ENCODE data around the gene CHMP4B.

Gene CHMP4B

DNA sequence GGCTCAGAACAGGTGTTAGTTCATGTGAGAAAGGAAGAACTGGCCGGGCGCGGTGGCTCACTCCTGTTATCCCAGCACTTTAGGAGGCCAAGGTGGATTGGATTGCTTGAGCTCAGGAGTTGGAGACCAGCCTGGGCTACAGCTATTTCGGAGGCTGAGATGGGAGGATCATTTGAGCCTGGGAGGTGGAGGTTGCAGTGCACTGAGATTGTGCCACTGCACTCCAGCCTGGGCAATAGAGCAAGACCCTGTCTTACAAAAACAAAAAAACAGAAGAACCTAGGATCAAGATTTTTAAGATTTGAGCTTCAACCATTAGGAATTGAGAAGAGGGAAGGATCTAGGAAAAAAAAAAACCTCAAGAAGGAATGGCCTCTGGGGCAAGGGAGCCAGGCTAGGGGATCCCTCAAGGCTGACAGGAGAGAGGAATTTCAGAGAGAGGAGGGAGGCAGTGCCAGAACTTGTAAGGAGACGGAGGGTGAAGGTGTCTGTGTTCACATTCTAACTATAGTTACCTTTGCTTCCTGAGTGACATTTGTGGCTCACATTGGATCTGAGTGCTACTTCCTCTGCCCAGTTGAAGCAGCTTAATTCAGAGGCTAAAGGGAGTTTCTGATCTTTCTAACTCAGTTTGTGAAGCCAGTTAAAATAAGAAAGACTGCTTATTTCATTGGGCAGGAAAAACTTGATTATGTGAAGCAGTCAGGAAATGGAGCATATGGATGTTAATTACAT is 26.1 kb downstream of the CHMP4B start:
- in situ Hi-C loops (cut with MboI; ENCODE audit: low sequenced_read_pairs): no loop called here

DNA sequence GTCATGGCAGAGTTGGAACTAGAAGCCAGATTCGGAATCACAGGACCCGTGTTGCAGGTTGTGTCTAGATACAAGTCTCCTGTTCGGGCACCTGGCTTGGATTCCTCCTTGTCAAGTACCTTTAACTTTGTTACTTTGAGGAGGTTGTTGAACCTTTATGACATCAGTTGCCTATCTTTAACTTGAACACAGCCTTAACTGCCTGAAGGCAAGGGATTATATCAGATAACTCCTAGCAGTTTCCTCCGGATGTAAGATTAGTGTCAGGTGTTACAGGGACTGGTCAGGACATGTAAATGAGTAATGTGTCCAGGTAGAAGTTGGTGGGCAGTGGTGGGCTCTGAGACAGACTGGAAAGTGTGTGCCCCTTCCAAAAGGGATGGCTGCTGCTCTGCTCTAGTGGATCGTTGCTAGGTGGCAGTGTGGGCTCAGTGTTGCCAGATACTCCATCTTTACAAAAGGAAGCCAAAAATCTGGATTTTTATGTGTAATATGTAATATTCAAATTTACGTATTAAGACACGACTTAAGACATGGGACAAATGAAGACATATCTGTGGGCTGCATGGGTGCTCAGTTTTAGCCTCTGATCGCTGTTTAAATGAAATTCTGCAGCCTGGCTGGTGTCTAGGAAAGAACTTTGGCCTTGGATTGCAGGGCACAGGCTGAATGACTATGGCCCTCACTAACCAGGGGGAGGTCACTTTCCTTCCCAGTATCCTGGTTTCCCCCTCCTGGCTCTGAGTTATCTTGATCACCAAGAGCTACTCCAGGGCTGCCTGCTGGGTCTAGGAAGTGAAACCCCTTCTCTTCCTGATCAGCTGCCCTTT is 27.1 kb downstream of the CHMP4B start:
- in situ Hi-C loops (cut with MboI; ENCODE audit: low sequenced_read_pairs): no loop called here

GRCh38 chr20:33839591-33839990 is 28.4 kb downstream of the CHMP4B start:
- in situ Hi-C loops (cut with MboI; ENCODE audit: low sequenced_read_pairs): no loop called here

DNA sequence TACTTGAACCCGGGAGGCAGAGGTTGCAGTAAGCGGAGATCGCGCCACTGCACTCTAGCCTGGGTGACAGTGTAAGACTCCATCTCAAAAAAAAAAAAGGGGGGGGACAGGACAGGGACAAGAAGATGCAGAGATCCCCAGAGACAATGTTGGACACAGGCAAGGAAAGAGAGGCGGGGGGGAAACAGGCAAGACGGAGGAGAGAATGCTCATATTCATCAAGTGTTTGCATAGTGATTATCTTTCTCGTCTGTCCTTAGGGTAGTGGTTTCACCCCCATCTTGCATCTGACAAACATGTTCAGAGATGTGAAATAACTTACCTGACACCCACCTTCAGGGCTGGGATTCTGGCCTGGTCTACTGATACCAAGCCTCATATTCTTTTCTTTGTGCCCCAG is 29.0 kb downstream of the CHMP4B start:
- in situ Hi-C loops (cut with MboI; ENCODE audit: low sequenced_read_pairs): no loop called here

DNA sequence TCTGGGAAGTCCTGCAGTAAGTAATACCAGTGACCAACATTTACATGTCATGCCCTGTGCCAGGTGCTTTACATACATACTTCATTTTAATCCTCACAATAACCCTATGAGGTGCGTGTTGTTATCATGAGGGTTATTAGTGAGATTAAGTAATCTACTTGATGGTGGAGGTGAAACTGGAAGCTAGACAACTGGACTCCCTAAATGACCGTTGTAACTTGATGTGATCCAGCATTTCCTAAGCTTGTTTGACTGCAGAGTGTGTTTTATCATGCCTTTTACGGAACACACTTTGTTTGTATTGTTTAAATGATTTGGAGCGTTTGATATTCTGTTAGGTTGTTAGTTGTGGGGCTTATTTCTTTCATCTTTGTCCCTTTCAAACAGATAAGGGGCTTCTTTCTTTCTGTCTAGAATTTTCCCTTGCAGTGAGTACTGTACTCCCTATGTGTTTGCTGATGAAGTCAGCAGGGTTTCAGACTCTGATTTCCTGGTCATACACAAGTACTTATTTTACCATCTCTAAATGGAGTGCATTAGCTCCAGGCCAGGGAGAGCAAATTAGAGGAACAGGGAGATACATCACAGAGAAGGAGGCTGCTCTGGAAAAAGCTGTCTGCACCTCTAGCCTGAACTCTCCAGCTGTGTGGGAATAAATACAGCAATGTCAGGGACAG is 29.7 kb downstream of the CHMP4B start:
- in situ Hi-C loops (cut with MboI; ENCODE audit: low sequenced_read_pairs): no loop called here

- in situ Hi-C loops (cut with MboI; ENCODE audit: low sequenced_read_pairs): no loop called here
Observed at GRCh38 chr20:33841436-33841799, 30.3 kb downstream of the CHMP4B start.

- in situ Hi-C loops (cut with MboI; ENCODE audit: low sequenced_read_pairs): no loop called here
Observed at GRCh38 chr20:33842346-33842745, 31.2 kb downstream of the CHMP4B start.

- in situ Hi-C loops (cut with MboI; ENCODE audit: low sequenced_read_pairs): no loop called here
Observed at GRCh38 chr20:33843050-33843449, 31.9 kb downstream of the CHMP4B start.

GRCh38 chr20:33843854-33844253 is 32.7 kb downstream of the CHMP4B start:
- in situ Hi-C loops (cut with MboI; ENCODE audit: low sequenced_read_pairs): no loop called here

DNA sequence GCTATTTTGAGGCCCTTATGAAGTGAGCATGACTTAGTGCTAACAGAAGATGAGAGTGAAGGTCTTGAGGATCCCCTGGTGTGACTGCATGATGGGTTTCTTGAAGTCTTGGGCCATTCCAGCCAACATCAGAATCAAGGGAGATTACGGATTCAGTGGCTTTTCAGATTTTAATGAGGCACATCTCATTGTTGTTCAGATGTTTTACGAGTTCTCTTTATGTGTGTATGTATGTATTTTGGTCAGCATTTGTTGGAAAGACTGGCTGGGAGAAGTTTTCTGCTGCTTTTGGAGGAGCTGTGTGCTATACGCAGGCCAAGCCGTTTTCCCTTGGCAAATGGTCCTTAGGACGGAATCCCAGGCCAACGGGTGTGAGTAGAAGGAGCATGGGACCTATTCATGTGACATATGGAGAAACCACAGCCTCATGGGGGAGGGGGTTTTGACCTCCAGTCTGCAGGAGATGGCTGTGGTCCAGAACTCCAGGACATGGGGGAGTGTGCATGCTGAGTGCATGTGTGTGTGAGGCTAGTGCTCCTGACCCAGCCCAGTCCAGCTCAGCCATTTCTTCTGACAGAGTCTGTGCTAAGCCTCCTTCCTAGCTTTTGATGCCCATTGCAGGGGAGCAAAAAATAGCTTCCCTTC is 35.3 kb downstream of the CHMP4B start:
- in situ Hi-C loops (cut with MboI; ENCODE audit: low sequenced_read_pairs): no loop called here

DNA sequence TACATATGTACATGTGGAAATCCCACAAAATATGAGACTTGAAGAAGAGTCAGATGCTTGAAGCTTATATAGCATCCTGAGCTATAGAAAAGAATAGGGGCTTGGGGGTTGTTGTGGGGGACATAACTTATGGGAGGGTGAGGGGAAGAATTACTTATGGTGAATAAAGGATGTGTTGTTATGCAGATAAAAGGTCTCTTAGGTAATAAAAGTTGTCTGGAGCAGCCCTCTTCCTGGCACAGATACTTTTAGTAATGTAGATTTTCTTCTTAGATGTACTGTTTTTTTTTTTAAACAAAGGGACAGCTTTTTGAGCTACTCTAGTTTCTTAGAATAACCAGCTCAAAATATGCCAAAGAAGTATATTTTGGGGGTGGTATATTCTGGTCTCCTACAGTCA is 35.9 kb downstream of the CHMP4B start:
- in situ Hi-C loops (cut with MboI; ENCODE audit: low sequenced_read_pairs): no loop called here

DNA sequence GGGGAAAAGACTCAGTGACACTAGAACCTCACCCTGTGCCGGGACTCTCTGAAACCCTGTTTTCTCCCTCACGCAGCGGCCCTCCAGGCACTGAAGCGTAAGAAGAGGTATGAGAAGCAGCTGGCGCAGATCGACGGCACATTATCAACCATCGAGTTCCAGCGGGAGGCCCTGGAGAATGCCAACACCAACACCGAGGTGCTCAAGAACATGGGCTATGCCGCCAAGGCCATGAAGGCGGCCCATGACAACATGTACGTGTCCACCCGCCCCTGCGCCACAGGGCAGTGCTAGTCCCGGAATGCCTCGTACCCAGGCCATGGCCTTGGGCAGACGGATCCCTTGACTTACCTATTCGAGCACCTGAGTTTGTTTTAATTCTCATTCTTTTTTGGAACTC is 37.2 kb downstream of the CHMP4B start:
- in situ Hi-C loops (cut with MboI; ENCODE audit: low sequenced_read_pairs): no loop called here

DNA sequence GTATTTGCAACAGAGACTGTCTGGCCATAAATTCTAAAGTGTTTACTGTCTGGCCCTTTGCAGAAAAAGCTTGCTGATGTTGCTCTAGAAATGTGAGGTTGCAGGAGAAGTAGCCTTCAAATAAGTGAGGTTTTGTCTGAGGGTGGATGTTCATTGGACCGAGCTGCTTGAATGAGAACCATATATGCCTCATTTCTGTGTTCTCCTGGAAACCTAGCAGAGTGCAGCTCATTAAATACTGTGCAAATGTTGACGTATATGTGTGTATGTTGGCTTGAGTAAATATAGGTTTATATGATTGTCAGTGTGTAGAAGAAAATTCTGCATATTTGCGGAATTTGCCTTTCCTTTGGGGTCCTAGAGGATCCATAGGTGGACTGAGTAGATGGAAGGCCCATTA is 39.0 kb downstream of the CHMP4B start:
- in situ Hi-C loops (cut with MboI; ENCODE audit: low sequenced_read_pairs): no loop called here

DNA sequence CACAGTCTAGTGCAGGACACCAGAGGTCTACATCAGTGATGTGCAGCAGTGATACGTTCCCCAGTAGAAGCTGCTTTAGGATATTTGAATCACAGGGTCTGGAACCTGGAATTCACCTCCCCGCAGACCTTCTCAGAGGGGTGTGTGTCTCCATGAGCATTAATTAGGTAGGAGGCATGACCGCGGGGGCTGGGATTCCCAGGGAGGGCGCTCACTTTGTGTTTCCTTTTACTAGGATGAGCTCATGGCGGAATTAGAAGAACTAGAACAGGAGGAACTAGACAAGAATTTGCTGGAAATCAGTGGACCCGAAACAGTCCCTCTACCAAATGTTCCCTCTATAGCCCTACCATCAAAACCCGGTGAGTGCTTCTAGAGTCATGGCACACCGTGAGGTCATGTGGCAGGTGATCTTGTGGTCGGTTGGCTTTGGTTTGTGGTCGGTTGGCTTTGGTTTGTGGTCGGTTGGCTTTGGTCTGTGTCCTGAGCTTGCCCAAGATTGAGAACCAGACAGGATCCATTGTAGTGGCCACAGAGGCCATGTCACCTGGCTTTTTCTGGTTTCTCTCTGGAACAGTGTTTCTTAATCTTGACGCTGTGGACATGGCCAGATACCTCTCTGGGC is 40.8 kb downstream of the CHMP4B start:
- in situ Hi-C loops (cut with MboI; ENCODE audit: low sequenced_read_pairs): no loop called here

- in situ Hi-C loops (cut with MboI; ENCODE audit: low sequenced_read_pairs): no loop called here
Observed at GRCh38 chr20:33852626-33853506, 41.7 kb downstream of the CHMP4B start.

GRCh38 chr20:33853507-33853813 is 42.3 kb downstream of the CHMP4B start:
- in situ Hi-C loops (cut with MboI; ENCODE audit: low sequenced_read_pairs): no loop called here

- in situ Hi-C loops (cut with MboI; ENCODE audit: low sequenced_read_pairs): no loop called here
Observed at GRCh38 chr20:33857722-33858563, 46.8 kb downstream of the CHMP4B start.

DNA sequence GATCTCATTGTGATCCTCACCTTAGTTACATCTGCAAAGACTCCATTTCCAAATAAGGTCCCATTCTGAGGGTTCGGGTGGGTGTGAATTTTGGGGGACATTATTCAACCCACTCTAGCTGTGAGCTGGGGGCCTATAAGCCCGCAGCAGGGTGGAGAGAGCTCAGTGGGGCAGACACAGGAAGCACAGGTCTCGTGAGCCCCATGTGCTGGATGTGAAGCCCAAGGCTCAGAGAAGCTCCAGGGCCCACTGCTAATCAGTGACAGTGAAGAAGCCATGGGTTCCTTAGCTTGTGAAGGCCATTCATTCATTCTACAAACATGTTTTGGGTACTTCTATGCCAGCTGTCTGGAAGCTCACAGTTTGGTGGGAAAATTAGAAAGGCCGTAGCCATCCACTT is 47.5 kb downstream of the CHMP4B start:
- in situ Hi-C loops (cut with MboI; ENCODE audit: low sequenced_read_pairs): no loop called here

- in situ Hi-C loops (cut with MboI; ENCODE audit: low sequenced_read_pairs): no loop called here
Observed at GRCh38 chr20:33859157-33859695, 48.1 kb downstream of the CHMP4B start.

All from hTERT RPE-1 (cell line).